Neural cell (in vitro differentiated cells): Measurements from ENCODE around the gene ZIC3. TPM values are rescaled to one million over a fixed set of nuclear protein-coding genes. Genes with fewer than 3 reads are reported as not detected.
"Not testable (repeated sequence)": the region's sequence is repeated elsewhere in the genome, so short reads cannot be mapped to it uniquely, and the experiment has no call there.

Experiments
- H2AFZ ChIP-seq: fragments of 200-600, 300-800 bp; sonication (generic), shearing (Covaris generic); 2 replicates; pipeline ENCODE4 v1.6.0; 2014; ENCODE audit warnings: low read depth, mild to moderate bottlenecking, antibody characterized with exemption, low read length, moderate library complexity
- H3F3A ChIP-seq: fragments of 200-600 bp; shearing (Covaris generic); 2 replicates; pipeline ENCODE4 v1.6.1; 2016; ENCODE audit warnings: mild to moderate bottlenecking, moderate library complexity, mixed read lengths, antibody characterized with exemption, low read length; ENCODE audit not compliant: insufficient read depth, poor library complexity, severe bottlenecking
- H3K27ac ChIP-seq: fragments of 200-600, 300-800 bp; sonication (generic), shearing (Covaris generic); 2 replicates; pipeline ENCODE4 v1.5.1; 2014; ENCODE audit warnings: mild to moderate bottlenecking, low read length, moderate library complexity
- H3K27me3 ChIP-seq: fragments of 300-800, 200-600 bp; sonication (generic), shearing (Covaris generic); 2 replicates; pipeline ENCODE4 v1.6.0; 2014; ENCODE audit warnings: mild to moderate bottlenecking, low read depth, low read length, moderate library complexity; ENCODE audit not compliant: insufficient read depth
- H3K36me3 ChIP-seq: fragments of 300-800, 200-600 bp; sonication (generic), shearing (Covaris generic); 2 replicates; pipeline ENCODE4 v1.5.1; 2014; ENCODE audit warnings: mild to moderate bottlenecking, antibody characterized with exemption, low read length, moderate library complexity; ENCODE audit not compliant: insufficient read depth
- H3K4me2 ChIP-seq: fragments of 300-800, 200-600 bp; sonication (generic), shearing (Covaris generic); 2 replicates; pipeline ENCODE4 v1.6.0; 2014; ENCODE audit warnings: mild to moderate bottlenecking, low read length
- H3K4me3 ChIP-seq: fragments of 300-800, 200-600 bp; sonication (generic), shearing (Covaris generic); 2 replicates; pipeline ENCODE4 v1.5.1; 2014; ENCODE audit warnings: mild to moderate bottlenecking, low read length, moderate library complexity
- H3K79me2 ChIP-seq: fragments of 200-600 bp; shearing (Covaris generic); replicated peaks from 2 replicates; pipeline ENCODE4 v1.6.0; 2014; ENCODE audit warnings: mild to moderate bottlenecking, low read length, moderate library complexity; ENCODE audit not compliant: insufficient read depth
- H3K9ac ChIP-seq: fragments of 300-800, 200-600 bp; sonication (generic), shearing (Covaris generic); 2 replicates; pipeline ENCODE4 v1.6.1; 2016; ENCODE audit warnings: mild to moderate bottlenecking, low read length, mixed read lengths
- H3K9me2 ChIP-seq: fragments of 200-600 bp; shearing (Covaris generic); 2 replicates; pipeline ENCODE4 v1.6.1; 2016; ENCODE audit warnings: mild to moderate bottlenecking, low read length, mixed read lengths; ENCODE audit not compliant: insufficient read depth
- H3K9me3 ChIP-seq: fragments of 200-600, 300-800 bp; sonication (generic), shearing (Covaris generic); 2 replicates; pipeline ENCODE4 v1.6.1; 2016; ENCODE audit warnings: mild to moderate bottlenecking, mixed run types, low read length, moderate library complexity, mixed read lengths
- H4K20me1 ChIP-seq: fragments of 200-600 bp; shearing (Covaris generic); 2 replicates; pipeline ENCODE4 v1.6.1; 2016; ENCODE audit warnings: mild to moderate bottlenecking, mixed run types; ENCODE audit not compliant: insufficient read depth
- EP300 ChIP-seq: fragments of 450-650 bp; conservative IDR thresholded peaks from 2 replicates; pipeline ENCODE4 v1.6.1; 2014; ENCODE audit warnings: antibody characterized with exemption, mild to moderate bottlenecking, moderate library complexity; ENCODE audit not compliant: poor library complexity, severe bottlenecking
- EZH2 ChIP-seq: fragments of 200-600, 300-800 bp; shearing (Covaris generic), sonication (generic); IDR thresholded peaks from 2 replicates; pipeline ENCODE4 v1.6.1; 2014; ENCODE audit warnings: antibody characterized with exemption, low read length, borderline replicate concordance, mild to moderate bottlenecking; ENCODE audit not compliant: insufficient read depth, poor library complexity, severe bottlenecking
- MXI1 ChIP-seq: fragments of 450-650 bp; conservative IDR thresholded peaks from 2 replicates; pipeline ENCODE4 v1.6.1; 2014; ENCODE audit warnings: antibody characterized with exemption, mild to moderate bottlenecking; ENCODE audit not compliant: poor library complexity, severe bottlenecking
- POLR2AphosphoS5 ChIP-seq: IDR thresholded peaks from 2 replicates; pipeline ENCODE4 v1.6.1; 2012
- RAD21 ChIP-seq: fragments of 450-650 bp; conservative IDR thresholded peaks from 2 replicates; pipeline ENCODE4 v1.6.1; 2014; ENCODE audit warnings: antibody characterized with exemption, mild to moderate bottlenecking, moderate library complexity
- SMC3 ChIP-seq: fragments of 450-650 bp; conservative IDR thresholded peaks from 2 replicates; pipeline ENCODE4 v1.6.1; 2014; ENCODE audit warnings: antibody characterized with exemption, mild to moderate bottlenecking, moderate library complexity; ENCODE audit not compliant: poor library complexity
- TAF1 ChIP-seq: IDR thresholded peaks from 2 replicates; pipeline ENCODE4 v1.6.1; 2012; ENCODE audit warnings: low read depth
- polyA plus RNA-seq: library from polyadenylated mRNA; depleted of rRNA; stranded (reverse); fragments of >200 nt; gene quantifications from 2 replicates; pipeline ENCODE4 v1.2.3, GENCODE V29; 2014
- TF ChIP-seq, protein P1 (sequence below): IDR thresholded peaks from 2 replicates; pipeline ENCODE4 v1.6.1; 2012; ENCODE audit warnings: borderline replicate concordance
- TF ChIP-seq, protein P2 (sequence below): fragments of 450-650 bp; IDR thresholded peaks from 2 replicates; pipeline ENCODE4 v1.5.1; 2014; ENCODE audit warnings: antibody characterized with exemption, mild to moderate bottlenecking, moderate library complexity; ENCODE audit not compliant: poor library complexity, severe bottlenecking

The ZIC3 gene
- polyA plus RNA-seq, 1 donor from 2014 or later = 6.6 TPM

DNA sequence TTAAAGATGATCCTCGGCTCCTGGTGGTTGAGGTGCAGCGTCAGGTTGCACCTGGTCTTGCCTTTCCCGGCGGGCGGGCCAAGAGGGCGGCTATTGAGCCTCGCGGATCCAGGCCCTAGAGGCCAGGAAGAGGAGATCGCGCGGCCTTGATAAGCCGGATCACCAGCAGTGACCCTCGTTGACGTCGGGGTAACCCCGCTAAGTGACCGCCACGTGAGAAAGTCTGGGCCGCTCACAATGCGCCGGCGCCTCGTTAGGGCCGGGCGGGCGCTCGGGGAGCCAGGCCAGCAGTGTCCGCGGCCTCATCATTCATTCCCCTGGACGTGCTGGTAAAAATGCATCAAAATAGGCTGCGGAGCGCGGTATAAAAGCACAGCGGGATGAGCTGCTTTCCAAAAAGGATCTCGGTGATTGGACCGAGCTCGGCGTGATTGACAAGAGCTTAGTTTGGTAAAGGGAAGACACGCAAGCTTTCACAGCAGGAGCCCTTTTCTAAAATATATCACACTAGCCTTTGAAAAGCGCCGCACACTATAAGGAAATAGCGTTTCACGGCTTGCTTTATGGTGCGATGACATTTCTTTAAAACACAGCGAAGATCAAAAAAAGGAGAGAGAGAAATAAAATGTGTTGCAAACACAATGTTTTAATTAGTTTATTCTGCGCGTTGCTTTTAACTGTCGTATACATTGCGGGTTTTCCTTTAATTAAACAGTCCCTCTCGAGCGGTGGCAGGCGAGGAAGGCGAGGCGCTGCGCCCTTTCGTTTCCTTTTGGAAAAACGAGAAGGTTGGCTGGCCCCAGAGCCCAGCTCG lies 15.9 kb upstream of the ZIC3 start:
- Histone ChIP-seq H3K9me2 (no peaks in the 10 kb centered on the region), H3K27me3 (peaks cover 64% of the 10 kb centered on the region), H4K20me1 (no peaks in the 10 kb centered on the region), H3K79me2 (no peaks in the 10 kb centered on the region), H3F3A (no peaks in the 10 kb centered on the region), H3K9ac (no peak overlapping the region), H3K27ac (no peak overlapping the region), H3K9me3 (no peaks in the 10 kb centered on the region), H3K4me3 (peak overlapping the region; percentile 45), H2AFZ (no peak overlapping the region), H3K36me3 (no peaks in the 10 kb centered on the region), H3K4me2 (no peak overlapping the region)
- TF ChIP-seq TAF1 = no peak
- no peak for TF ChIP-seq EZH2
- no peak for TF ChIP-seq SMC3
- no peak for TF ChIP-seq EP300
- TF ChIP-seq MXI1 = no peak
- no peak for TF ChIP-seq POLR2AphosphoS5
- TF ChIP-seq RAD21 = no peak
- TF ChIP-seq, protein P1, sequence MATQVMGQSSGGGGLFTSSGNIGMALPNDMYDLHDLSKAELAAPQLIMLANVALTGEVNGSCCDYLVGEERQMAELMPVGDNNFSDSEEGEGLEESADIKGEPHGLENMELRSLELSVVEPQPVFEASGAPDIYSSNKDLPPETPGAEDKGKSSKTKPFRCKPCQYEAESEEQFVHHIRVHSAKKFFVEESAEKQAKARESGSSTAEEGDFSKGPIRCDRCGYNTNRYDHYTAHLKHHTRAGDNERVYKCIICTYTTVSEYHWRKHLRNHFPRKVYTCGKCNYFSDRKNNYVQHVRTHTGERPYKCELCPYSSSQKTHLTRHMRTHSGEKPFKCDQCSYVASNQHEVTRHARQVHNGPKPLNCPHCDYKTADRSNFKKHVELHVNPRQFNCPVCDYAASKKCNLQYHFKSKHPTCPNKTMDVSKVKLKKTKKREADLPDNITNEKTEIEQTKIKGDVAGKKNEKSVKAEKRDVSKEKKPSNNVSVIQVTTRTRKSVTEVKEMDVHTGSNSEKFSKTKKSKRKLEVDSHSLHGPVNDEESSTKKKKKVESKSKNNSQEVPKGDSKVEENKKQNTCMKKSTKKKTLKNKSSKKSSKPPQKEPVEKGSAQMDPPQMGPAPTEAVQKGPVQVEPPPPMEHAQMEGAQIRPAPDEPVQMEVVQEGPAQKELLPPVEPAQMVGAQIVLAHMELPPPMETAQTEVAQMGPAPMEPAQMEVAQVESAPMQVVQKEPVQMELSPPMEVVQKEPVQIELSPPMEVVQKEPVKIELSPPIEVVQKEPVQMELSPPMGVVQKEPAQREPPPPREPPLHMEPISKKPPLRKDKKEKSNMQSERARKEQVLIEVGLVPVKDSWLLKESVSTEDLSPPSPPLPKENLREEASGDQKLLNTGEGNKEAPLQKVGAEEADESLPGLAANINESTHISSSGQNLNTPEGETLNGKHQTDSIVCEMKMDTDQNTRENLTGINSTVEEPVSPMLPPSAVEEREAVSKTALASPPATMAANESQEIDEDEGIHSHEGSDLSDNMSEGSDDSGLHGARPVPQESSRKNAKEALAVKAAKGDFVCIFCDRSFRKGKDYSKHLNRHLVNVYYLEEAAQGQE = no peak
- TF ChIP-seq, protein P2, sequence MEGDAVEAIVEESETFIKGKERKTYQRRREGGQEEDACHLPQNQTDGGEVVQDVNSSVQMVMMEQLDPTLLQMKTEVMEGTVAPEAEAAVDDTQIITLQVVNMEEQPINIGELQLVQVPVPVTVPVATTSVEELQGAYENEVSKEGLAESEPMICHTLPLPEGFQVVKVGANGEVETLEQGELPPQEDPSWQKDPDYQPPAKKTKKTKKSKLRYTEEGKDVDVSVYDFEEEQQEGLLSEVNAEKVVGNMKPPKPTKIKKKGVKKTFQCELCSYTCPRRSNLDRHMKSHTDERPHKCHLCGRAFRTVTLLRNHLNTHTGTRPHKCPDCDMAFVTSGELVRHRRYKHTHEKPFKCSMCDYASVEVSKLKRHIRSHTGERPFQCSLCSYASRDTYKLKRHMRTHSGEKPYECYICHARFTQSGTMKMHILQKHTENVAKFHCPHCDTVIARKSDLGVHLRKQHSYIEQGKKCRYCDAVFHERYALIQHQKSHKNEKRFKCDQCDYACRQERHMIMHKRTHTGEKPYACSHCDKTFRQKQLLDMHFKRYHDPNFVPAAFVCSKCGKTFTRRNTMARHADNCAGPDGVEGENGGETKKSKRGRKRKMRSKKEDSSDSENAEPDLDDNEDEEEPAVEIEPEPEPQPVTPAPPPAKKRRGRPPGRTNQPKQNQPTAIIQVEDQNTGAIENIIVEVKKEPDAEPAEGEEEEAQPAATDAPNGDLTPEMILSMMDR = no peak

DNA sequence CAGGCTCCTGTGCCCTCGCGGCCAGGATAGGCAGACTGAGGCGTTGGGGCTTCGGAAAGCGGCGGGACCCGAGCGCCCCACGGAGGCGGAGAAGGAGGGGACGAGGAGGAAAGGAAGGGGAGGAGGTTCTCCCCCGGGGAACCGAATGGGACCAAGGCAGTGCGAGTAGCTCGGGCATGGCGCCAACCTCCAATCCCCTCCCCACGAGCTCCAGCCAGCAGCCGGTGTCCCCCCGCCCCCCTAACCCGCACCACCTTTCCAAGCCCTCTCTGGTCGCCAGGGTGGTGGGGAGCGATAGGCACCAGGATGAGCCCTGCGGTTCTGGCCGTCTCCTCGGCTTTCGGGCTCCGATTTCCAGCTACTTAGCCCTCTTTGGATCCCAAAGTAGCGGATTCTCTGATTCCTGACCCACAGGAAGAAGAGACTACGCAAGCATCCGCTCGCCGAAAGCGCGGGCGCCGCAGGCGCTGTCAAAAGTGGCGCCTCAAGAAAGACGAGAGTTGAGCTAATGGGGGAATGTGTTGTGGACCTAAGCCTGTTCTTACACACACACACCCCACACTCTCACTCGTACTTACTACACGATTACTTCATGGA lies 15.2 kb upstream of the ZIC3 start:
- TF ChIP-seq, protein P2 = peak; percentile 13
- TF ChIP-seq, protein P1 = no peak
- Histone ChIP-seq H3K9me3 (no peaks in the 10 kb centered on the region), H2AFZ (no peak overlapping the region), H3K27ac (no peak overlapping the region), H3K9ac (no peak overlapping the region), H4K20me1 (no peaks in the 10 kb centered on the region), H3K4me3 (peak overlapping the region; percentile 45), H3F3A (no peaks in the 10 kb centered on the region), H3K9me2 (no peaks in the 10 kb centered on the region), H3K4me2 (no peak overlapping the region), H3K79me2 (no peaks in the 10 kb centered on the region), H3K27me3 (peaks cover 57% of the 10 kb centered on the region), H3K36me3 (no peaks in the 10 kb centered on the region)

DNA sequence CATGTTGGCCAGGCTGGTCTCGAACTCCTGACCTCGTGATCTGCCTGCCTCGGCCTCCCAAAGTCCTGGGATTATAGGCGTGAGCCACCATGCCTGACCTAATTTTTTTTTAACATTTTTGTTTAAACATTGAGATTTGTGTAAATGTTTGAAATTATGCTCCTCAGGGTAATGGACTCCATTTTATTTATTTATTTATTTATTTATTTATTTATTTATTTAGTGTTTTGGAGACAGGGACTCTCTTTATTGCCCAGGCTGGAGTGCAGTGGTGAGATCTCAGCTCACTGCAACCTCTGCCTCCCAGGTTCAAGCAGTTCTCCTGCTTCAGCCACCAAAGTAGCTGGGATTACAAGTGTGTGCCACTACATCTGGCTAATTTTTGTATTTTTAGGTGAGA lies 13.8 kb upstream of the ZIC3 start:
- not testable (repeated sequence) for H3K4me2 ChIP-seq, H3K79me2 ChIP-seq, H3K9ac ChIP-seq, H3F3A ChIP-seq, H3K9me2 ChIP-seq, H4K20me1 ChIP-seq, H3K27ac ChIP-seq, H2AFZ ChIP-seq, H3K9me3 ChIP-seq, H3K36me3 ChIP-seq, H3K4me3 ChIP-seq
- H3K27me3 ChIP-seq = peaks cover 44% of the 10 kb centered on the region
